Measurements from ENCODE around the gene LTBP1.

LTBP1 gene

DNA sequence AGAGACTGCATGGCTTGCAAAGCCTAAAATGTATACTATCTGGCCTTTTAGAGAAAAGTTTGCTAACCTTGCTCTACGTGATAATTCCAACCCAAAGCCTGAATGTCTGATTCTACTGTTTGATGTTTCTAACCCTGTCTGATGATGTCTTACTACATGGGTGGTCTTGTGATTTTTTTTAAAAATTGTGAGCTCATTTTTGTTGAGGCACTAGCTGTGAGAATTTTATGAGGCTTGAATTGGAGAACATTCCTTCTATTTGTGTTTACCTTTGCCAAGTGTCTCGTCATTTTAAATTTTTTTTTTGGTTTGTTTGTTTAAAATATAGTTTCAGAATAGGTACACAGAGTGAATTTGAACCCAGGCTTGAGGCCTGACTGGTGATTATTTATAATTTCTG, 15.2 kb upstream of the LTBP1 start:
- no peak for TF ChIP-seq REST (IDR thresholded peaks at IDR 0.05; ENCODE audit: low read depth)
- TF ChIP-seq, protein P1, sequence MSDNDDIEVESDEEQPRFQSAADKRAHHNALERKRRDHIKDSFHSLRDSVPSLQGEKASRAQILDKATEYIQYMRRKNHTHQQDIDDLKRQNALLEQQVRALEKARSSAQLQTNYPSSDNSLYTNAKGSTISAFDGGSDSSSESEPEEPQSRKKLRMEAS (IDR thresholded peaks at IDR 0.05): no peak
- no peak for TF ChIP-seq YY1 (IDR thresholded peaks at IDR 0.05; ENCODE audit: low read depth)
- no peak for TF ChIP-seq CREB1 (IDR thresholded peaks at IDR 0.05; ENCODE audit: low read depth)
- TF ChIP-seq CEBPB (IDR thresholded peaks at IDR 0.05): no peak
- no peak for TF ChIP-seq RAD21 (IDR thresholded peaks at IDR 0.05; ENCODE audit: low read depth)
- no peak for TF ChIP-seq USF1 (IDR thresholded peaks at IDR 0.05)
- no peak for TF ChIP-seq TAF1 (IDR thresholded peaks at IDR 0.05; ENCODE audit: low read depth)
- TF ChIP-seq FOXM1 (IDR thresholded peaks at IDR 0.05; ENCODE audit: borderline replicate concordance, low read depth): no peak
- no peak for TF ChIP-seq EP300 (IDR thresholded peaks at IDR 0.05; ENCODE audit: borderline replicate concordance)
- no peak for TF ChIP-seq TCF12 (IDR thresholded peaks at IDR 0.05; ENCODE audit: low read depth)
- TF ChIP-seq NFIC (IDR thresholded peaks at IDR 0.05): no peak

DNA sequence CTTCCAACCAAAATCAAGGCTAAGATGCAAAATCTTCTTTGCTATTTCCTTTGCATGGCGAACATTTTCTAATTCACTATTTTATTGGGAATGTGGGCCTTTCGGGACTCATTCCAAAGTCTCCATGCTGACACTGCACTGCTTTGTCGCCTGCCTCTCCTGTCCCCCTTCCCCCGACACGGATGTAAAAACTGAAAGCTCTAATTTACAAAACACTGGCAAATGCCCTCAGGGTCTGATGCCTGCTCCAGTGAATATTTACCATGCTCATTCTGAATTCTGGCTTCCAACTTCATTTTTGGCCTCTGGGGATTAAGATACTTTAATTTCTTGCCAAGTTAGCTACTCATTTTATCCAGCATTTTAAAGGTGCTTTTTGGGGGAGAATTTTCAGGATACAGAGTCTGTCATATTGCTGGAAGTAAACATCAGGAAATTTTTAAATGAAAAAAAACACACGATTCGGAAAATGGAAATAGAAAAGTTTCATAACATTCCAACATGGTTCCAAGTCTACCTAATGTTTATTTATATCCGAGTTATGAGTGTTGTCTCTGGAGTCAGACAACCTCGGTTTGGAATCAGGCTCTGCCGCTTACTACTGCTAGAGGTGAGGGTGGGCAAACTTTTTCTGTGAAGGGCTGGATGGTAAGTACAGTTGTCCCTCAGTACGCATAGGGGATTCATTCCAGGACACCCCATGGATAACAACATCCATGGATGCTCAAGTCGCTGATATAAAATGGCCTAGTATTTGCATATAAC, 14.6 kb upstream of the LTBP1 start:
- TF ChIP-seq CEBPB (IDR thresholded peaks at IDR 0.05): no peak
- no peak for TF ChIP-seq TAF1 (IDR thresholded peaks at IDR 0.05; ENCODE audit: low read depth)
- no peak for TF ChIP-seq NFIC (IDR thresholded peaks at IDR 0.05)
- no peak for TF ChIP-seq RAD21 (IDR thresholded peaks at IDR 0.05; ENCODE audit: low read depth)
- no peak for TF ChIP-seq YY1 (IDR thresholded peaks at IDR 0.05; ENCODE audit: low read depth)
- no peak for TF ChIP-seq EP300 (IDR thresholded peaks at IDR 0.05; ENCODE audit: borderline replicate concordance)

- TF ChIP-seq USF1 (IDR thresholded peaks at IDR 0.05) (no peak), NFIC (IDR thresholded peaks at IDR 0.05) (no peak)
These were observed 13.7 kb upstream of the LTBP1 start for GRCh38 chr2:32932825-32933755.

DNA sequence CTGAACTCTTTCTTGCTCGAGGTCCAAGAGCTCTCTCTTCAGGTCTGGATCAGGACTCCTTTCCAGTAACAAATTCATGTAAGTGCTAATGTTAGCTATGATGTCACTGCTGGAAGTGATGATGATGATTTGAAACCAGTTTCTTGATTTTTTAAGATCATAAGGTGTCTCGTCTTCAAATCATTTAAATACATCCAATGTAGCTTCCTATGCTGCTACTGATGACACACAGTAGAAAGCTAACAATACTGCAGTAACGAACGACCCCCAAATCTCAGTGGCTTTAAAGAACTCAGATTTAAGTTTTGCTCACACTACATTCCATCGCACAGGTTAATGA, 13.0 kb upstream of the LTBP1 start:
- TF ChIP-seq EP300 (IDR thresholded peaks at IDR 0.05; ENCODE audit: borderline replicate concordance) (no peak), REST (IDR thresholded peaks at IDR 0.05; ENCODE audit: low read depth) (no peak), YY1 (IDR thresholded peaks at IDR 0.05; ENCODE audit: low read depth) (no peak), TAF1 (IDR thresholded peaks at IDR 0.05; ENCODE audit: low read depth) (no peak), TEAD4 (IDR thresholded peaks at IDR 0.05) (no peak), USF1 (IDR thresholded peaks at IDR 0.05) (no peak), EGR1 (IDR thresholded peaks at IDR 0.05) (no peak), ZBTB7A (IDR thresholded peaks at IDR 0.05; ENCODE audit: low read depth) (no peak), NFIC (IDR thresholded peaks at IDR 0.05) (no peak)

- TF ChIP-seq TCF12 (IDR thresholded peaks at IDR 0.05; ENCODE audit: low read depth) (peak; percentile 88), FOXM1 (IDR thresholded peaks at IDR 0.05; ENCODE audit: borderline replicate concordance, low read depth) (peak; percentile 74; the same call in 1 of the 2 replicates), NFIC (IDR thresholded peaks at IDR 0.05) (peak; percentile 76), REST (IDR thresholded peaks at IDR 0.05; ENCODE audit: low read depth) (no peak), CEBPB (IDR thresholded peaks at IDR 0.05) (0 out of 2 replicates have a peak, but pooled peaks have one; percentile 44), TAF1 (IDR thresholded peaks at IDR 0.05; ENCODE audit: low read depth) (no peak), TEAD4 (IDR thresholded peaks at IDR 0.05) (peak; percentile 46; the same call in 1 of the 2 replicates), EGR1 (IDR thresholded peaks at IDR 0.05) (no peak), YY1 (IDR thresholded peaks at IDR 0.05; ENCODE audit: low read depth) (0 out of 2 replicates have a peak, but pooled peaks have one; percentile 13), EP300 (IDR thresholded peaks at IDR 0.05; ENCODE audit: borderline replicate concordance) (peak; percentile 70; the same call in 1 of the 2 replicates)
- TF ChIP-seq, protein P1 (IDR thresholded peaks at IDR 0.05): 0 out of 2 replicates have a peak, but pooled peaks have one; percentile 57
These were observed 8.9 kb upstream of the LTBP1 start for GRCh38 chr2:32937602-32938448.

All from Ishikawa (cell line).